ENCODE measurements around the gene COL26A1.

Gene COL26A1

GRCh38 chr7:101418694-101419093, 56.0 kb downstream of the COL26A1 start:
- Histone ChIP-seq H3K36me3 (ENCODE audit: control insufficient read depth, insufficient read depth, low read length) (no peaks in the 10 kb centered on the region), H2BK5ac (ENCODE audit: low read length) (no peak overlapping the region), H4K5ac (ENCODE audit: low read length) (no peak overlapping the region), H3K4me1 (ENCODE audit: control insufficient read depth, low read depth, low read length) (no peaks in the 10 kb centered on the region), H4K8ac (ENCODE audit: low read depth, low read length) (no peak overlapping the region), H2BK15ac (replicated peaks; ENCODE audit: low read depth) (no peak overlapping the region), H3K9ac (ENCODE audit: low read length) (no peak overlapping the region), H3K56ac (ENCODE audit: low read length) (no peak overlapping the region), H3K18ac (ENCODE audit: low read length) (no peak overlapping the region), H2BK120ac (ENCODE audit: low read depth, low read length) (no peak overlapping the region), H3K79me1 (ENCODE audit: low read length) (no peaks in the 10 kb centered on the region), H3K79me2 (ENCODE audit: control insufficient read depth, insufficient read depth, low read length) (no peaks in the 10 kb centered on the region), H3K4ac (ENCODE audit: low read depth, low read length) (no peak overlapping the region), H3K4me2 (ENCODE audit: low read length) (no peak overlapping the region), H3K4me3 (ENCODE audit: low read length) (no peak overlapping the region), H3K27ac (ENCODE audit: low read depth, low read length) (no peak overlapping the region), H3K27me3 (ENCODE audit: insufficient read depth, low read length, poor library complexity) (no peaks in the 10 kb centered on the region), H3K23ac (ENCODE audit: low read length) (no peak overlapping the region), H2AK5ac (ENCODE audit: low read length) (no peak overlapping the region)
- DNase-seq, result no peak
- whole genome bisulfite sequencing (ENCODE audit: extremely low coverage, insufficient coverage, low lambda C conversion rate), result no CpG with 5 or more reads among the region's 5 CpGs

DNA sequence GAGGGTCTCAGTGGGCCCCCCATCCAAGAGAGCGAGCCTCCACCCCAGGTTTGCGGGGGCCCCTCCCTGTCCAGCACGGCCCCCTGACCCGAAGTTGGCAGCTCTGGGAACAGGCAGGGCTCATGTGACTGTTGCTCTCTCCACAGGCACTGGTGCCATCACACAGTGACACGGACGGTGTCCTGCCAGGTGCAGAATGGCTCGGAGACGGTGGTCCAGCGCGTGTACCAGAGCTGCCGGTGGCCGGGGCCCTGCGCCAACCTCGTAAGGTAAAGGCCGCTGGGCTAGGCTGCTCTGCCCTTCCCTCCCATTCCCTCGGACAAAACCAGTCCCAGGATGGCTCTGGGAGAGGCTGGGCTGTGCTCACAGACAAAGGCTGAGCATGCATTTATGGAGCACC, 57.2 kb downstream of the COL26A1 start:
- Histone ChIP-seq H3K36me3 (ENCODE audit: control insufficient read depth, insufficient read depth, low read length) (no peaks in the 10 kb centered on the region), H3K4me3 (ENCODE audit: low read length) (no peak overlapping the region), H3K18ac (ENCODE audit: low read length) (no peak overlapping the region), H3K79me1 (ENCODE audit: low read length) (no peaks in the 10 kb centered on the region), H3K9ac (ENCODE audit: low read length) (no peak overlapping the region), H2BK120ac (ENCODE audit: low read depth, low read length) (no peak overlapping the region), H3K56ac (ENCODE audit: low read length) (no peak overlapping the region), H3K27ac (ENCODE audit: low read depth, low read length) (no peak overlapping the region), H3K4me1 (ENCODE audit: control insufficient read depth, low read depth, low read length) (no peaks in the 10 kb centered on the region), H3K4me2 (ENCODE audit: low read length) (no peak overlapping the region), H4K8ac (ENCODE audit: low read depth, low read length) (no peak overlapping the region), H3K23ac (ENCODE audit: low read length) (no peak overlapping the region), H3K4ac (ENCODE audit: low read depth, low read length) (no peak overlapping the region), H2BK15ac (replicated peaks; ENCODE audit: low read depth) (no peak overlapping the region), H2AK5ac (ENCODE audit: low read length) (no peak overlapping the region), H3K79me2 (ENCODE audit: control insufficient read depth, insufficient read depth, low read length) (no peaks in the 10 kb centered on the region), H2BK5ac (ENCODE audit: low read length) (no peak overlapping the region), H4K5ac (ENCODE audit: low read length) (no peak overlapping the region), H3K27me3 (ENCODE audit: insufficient read depth, low read length, poor library complexity) (no peaks in the 10 kb centered on the region)
- no CpG with 5 or more reads among the region's 16 CpGs for WGBS (ENCODE audit: extremely low coverage, insufficient coverage, low lambda C conversion rate)
- no peak for DNase-seq

DNA sequence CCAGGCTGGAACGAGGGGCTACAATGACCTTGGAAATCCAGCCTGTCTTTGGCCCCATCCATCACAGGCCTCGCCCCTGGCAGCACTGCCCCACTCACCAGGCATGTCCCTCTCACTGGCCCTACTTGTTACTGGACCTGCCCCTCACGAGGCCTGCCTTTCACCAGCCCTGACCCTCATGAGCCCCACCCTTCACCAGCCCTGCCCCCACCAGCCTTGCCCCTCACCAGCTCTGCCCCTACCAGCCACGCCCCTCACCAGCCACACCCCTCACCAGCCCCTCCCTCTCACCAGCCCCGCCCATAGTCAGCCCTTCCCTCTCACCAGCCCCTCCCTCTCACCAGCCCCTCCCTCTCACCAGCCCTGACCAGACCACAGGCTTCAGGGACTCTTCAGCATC, 57.8 kb downstream of the COL26A1 start:
- Histone ChIP-seq H4K8ac (ENCODE audit: low read depth, low read length) (no peak overlapping the region), H2BK15ac (replicated peaks; ENCODE audit: low read depth) (no peak overlapping the region), H2BK120ac (ENCODE audit: low read depth, low read length) (no peak overlapping the region), H3K56ac (ENCODE audit: low read length) (no peak overlapping the region), H2AK5ac (ENCODE audit: low read length) (no peak overlapping the region), H3K27ac (ENCODE audit: low read depth, low read length) (no peak overlapping the region), H3K79me2 (ENCODE audit: control insufficient read depth, insufficient read depth, low read length) (no peaks in the 10 kb centered on the region), H3K4me2 (ENCODE audit: low read length) (no peak overlapping the region), H3K36me3 (ENCODE audit: control insufficient read depth, insufficient read depth, low read length) (no peaks in the 10 kb centered on the region), H3K23ac (ENCODE audit: low read length) (no peak overlapping the region), H2BK5ac (ENCODE audit: low read length) (no peak overlapping the region), H3K4me3 (ENCODE audit: low read length) (no peak overlapping the region), H3K18ac (ENCODE audit: low read length) (no peak overlapping the region), H4K5ac (ENCODE audit: low read length) (no peak overlapping the region), H3K9ac (ENCODE audit: low read length) (no peak overlapping the region), H3K79me1 (ENCODE audit: low read length) (no peaks in the 10 kb centered on the region), H3K4ac (ENCODE audit: low read depth, low read length) (no peak overlapping the region), H3K4me1 (ENCODE audit: control insufficient read depth, low read depth, low read length) (no peaks in the 10 kb centered on the region), H3K27me3 (ENCODE audit: insufficient read depth, low read length, poor library complexity) (no peaks in the 10 kb centered on the region)
- DNase-seq, result peak; percentile 80
- no CpG with 5 or more reads among the region's 5 CpGs for WGBS (ENCODE audit: extremely low coverage, insufficient coverage, low lambda C conversion rate)

DNA sequence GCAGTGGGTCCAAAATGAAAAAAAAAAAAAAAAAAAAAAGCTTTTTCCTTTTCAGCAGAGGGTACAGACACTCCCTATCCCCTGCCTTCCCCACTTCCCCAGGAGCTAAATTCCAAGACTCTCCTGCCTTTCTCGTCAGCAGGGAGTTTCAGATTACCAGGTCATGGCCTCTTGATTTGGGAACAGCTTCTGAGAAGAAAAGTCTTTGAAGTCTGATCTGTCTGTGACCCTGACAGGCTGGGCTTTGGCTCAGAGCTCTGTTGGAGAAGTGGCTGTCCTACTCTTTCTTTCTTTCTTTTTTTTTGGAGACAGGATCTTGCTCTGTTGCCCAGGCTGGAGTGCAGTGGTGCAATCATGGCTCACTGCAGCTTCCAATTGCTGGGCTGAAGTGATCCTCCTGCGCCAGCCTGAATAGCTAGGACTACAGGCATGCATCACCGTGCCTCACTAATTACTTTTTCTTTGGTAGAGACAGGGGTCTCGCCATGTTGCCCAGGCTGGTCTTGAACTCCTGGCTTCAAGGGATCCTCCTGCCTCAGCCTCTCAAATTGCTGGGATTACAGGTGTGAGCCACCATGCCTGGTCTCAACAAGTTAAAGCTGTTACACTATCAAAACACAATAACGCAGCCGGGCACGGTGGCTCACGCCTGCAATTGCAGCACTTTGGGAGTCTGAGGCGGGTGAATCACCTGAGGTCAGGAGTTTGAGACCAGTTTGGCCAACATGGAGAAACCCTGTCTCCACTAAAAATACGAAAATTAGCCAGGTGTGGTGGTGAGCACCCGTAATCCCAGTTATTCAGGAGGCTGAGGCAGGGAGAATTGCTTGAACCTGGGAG, 59.9 kb downstream of the COL26A1 start:
- no peaks in the 10 kb centered on the region for H3K36me3 ChIP-seq (ENCODE audit: control insufficient read depth, insufficient read depth, low read length)
- no peak overlapping the region for H3K56ac ChIP-seq (ENCODE audit: low read length)
- DNase-seq, result peak; percentile 50
- no peak overlapping the region for H2BK120ac ChIP-seq (ENCODE audit: low read depth, low read length)
- no peak overlapping the region for H2BK15ac ChIP-seq (replicated peaks; ENCODE audit: low read depth)
- no peak overlapping the region for H2BK5ac ChIP-seq (ENCODE audit: low read length)
- H2AK5ac ChIP-seq (ENCODE audit: low read length), result no peak overlapping the region
- H3K79me2 ChIP-seq (ENCODE audit: control insufficient read depth, insufficient read depth, low read length), result no peaks in the 10 kb centered on the region
- no peak overlapping the region for H3K27ac ChIP-seq (ENCODE audit: low read depth, low read length)
- no peak overlapping the region for H3K18ac ChIP-seq (ENCODE audit: low read length)
- no peak overlapping the region for H3K9ac ChIP-seq (ENCODE audit: low read length)
- H3K79me1 ChIP-seq (ENCODE audit: low read length), result no peaks in the 10 kb centered on the region
- H3K27me3 ChIP-seq (ENCODE audit: insufficient read depth, low read length, poor library complexity), result no peaks in the 10 kb centered on the region
- H3K4me2 ChIP-seq (ENCODE audit: low read length), result no peak overlapping the region
- no peak overlapping the region for H4K8ac ChIP-seq (ENCODE audit: low read depth, low read length)
- H4K5ac ChIP-seq (ENCODE audit: low read length), result no peak overlapping the region
- H3K4me1 ChIP-seq (ENCODE audit: control insufficient read depth, low read depth, low read length), result no peaks in the 10 kb centered on the region
- no CpG with 5 or more reads among the region's 11 CpGs for WGBS (ENCODE audit: extremely low coverage, insufficient coverage, low lambda C conversion rate)
- H3K4me3 ChIP-seq (ENCODE audit: low read length), result no peak overlapping the region
- H3K23ac ChIP-seq (ENCODE audit: low read length), result no peak overlapping the region
- no peak overlapping the region for H3K4ac ChIP-seq (ENCODE audit: low read depth, low read length)

- Histone ChIP-seq H3K4ac (ENCODE audit: low read depth, low read length) (no peak overlapping the region), H3K23ac (ENCODE audit: low read length) (no peak overlapping the region), H3K36me3 (ENCODE audit: control insufficient read depth, insufficient read depth, low read length) (no peaks in the 10 kb centered on the region), H3K27me3 (ENCODE audit: insufficient read depth, low read length, poor library complexity) (no peaks in the 10 kb centered on the region), H3K4me3 (ENCODE audit: low read length) (no peak overlapping the region), H2BK120ac (ENCODE audit: low read depth, low read length) (no peak overlapping the region), H3K27ac (ENCODE audit: low read depth, low read length) (no peak overlapping the region), H2AK5ac (ENCODE audit: low read length) (no peak overlapping the region), H3K4me2 (ENCODE audit: low read length) (no peak overlapping the region), H3K9ac (ENCODE audit: low read length) (no peak overlapping the region), H3K79me1 (ENCODE audit: low read length) (no peaks in the 10 kb centered on the region), H4K8ac (ENCODE audit: low read depth, low read length) (no peak overlapping the region), H2BK15ac (replicated peaks; ENCODE audit: low read depth) (no peak overlapping the region), H3K56ac (ENCODE audit: low read length) (no peak overlapping the region), H3K18ac (ENCODE audit: low read length) (no peak overlapping the region), H4K5ac (ENCODE audit: low read length) (no peak overlapping the region), H3K79me2 (ENCODE audit: control insufficient read depth, insufficient read depth, low read length) (no peaks in the 10 kb centered on the region), H2BK5ac (ENCODE audit: low read length) (no peak overlapping the region), H3K4me1 (ENCODE audit: control insufficient read depth, low read depth, low read length) (no peaks in the 10 kb centered on the region)
- whole genome bisulfite sequencing (ENCODE audit: extremely low coverage, insufficient coverage, low lambda C conversion rate), result no CpG with 5 or more reads among the region's 10 CpGs
- no peak for DNase-seq
Measured at GRCh38 chr7:101426303-101427011, 63.8 kb downstream of the COL26A1 start.

Measured in mesendoderm (in vitro differentiated cells).